ENCODE measurements around the gene CNTNAP2.

CNTNAP2 gene

GRCh38 chr7:148187471-148187870 lies 2070.9 kb downstream of the CNTNAP2 start:
- Histone ChIP-seq H3F3A (ENCODE audit: insufficient read depth) (no peaks in the 10 kb centered on the region), H3K9ac (ENCODE audit: low read length) (no peak overlapping the region), H2AFZ (ENCODE audit: low read depth, low read length, severe bottlenecking) (no peak overlapping the region), H3K27ac (ENCODE audit: low read depth, low read length) (no peak overlapping the region), H3K79me2 (ENCODE audit: insufficient read depth, low read length) (no peaks in the 10 kb centered on the region), H3K4me3 (ENCODE audit: insufficient read depth, low read length, poor library complexity, severe bottlenecking) (no peak overlapping the region), H3K36me3 (ENCODE audit: low read length) (no peaks in the 10 kb centered on the region), H4K20me1 (ENCODE audit: low read depth, low read length) (no peaks in the 10 kb centered on the region), H3K9me3 (ENCODE audit: insufficient read depth, low read length) (no peaks in the 10 kb centered on the region), H3K4me2 (ENCODE audit: low read depth, low read length, poor library complexity, severe bottlenecking) (no peak overlapping the region), H3K9me2 (replicated peaks; ENCODE audit: insufficient read depth, low read length) (no peaks in the 10 kb centered on the region), H3K27me3 (ENCODE audit: low read length) (no peaks in the 10 kb centered on the region)
- no peak for TF ChIP-seq CTCF (IDR thresholded peaks at IDR 0.05; ENCODE audit: insufficient read depth, low read length, poor library complexity, severe bottlenecking)
- TF ChIP-seq EZH2phosphoT487 (conservative IDR thresholded peaks at IDR 0.05; ENCODE audit: low read length), result no peak

- Histone ChIP-seq H4K20me1 (ENCODE audit: low read depth, low read length) (no peaks in the 10 kb centered on the region), H3K4me2 (ENCODE audit: low read depth, low read length, poor library complexity, severe bottlenecking) (no peak overlapping the region), H3K4me3 (ENCODE audit: insufficient read depth, low read length, poor library complexity, severe bottlenecking) (no peak overlapping the region), H3K9me2 (replicated peaks; ENCODE audit: insufficient read depth, low read length) (no peaks in the 10 kb centered on the region), H2AFZ (ENCODE audit: low read depth, low read length, severe bottlenecking) (no peak overlapping the region), H3K27me3 (ENCODE audit: low read length) (no peaks in the 10 kb centered on the region), H3K9ac (ENCODE audit: low read length) (no peak overlapping the region), H3K9me3 (ENCODE audit: insufficient read depth, low read length) (no peaks in the 10 kb centered on the region), H3K27ac (ENCODE audit: low read depth, low read length) (no peak overlapping the region), H3F3A (ENCODE audit: insufficient read depth) (no peaks in the 10 kb centered on the region), H3K79me2 (ENCODE audit: insufficient read depth, low read length) (no peaks in the 10 kb centered on the region), H3K36me3 (ENCODE audit: low read length) (no peaks in the 10 kb centered on the region)
- TF ChIP-seq EZH2phosphoT487 (conservative IDR thresholded peaks at IDR 0.05; ENCODE audit: low read length), result no peak
- no peak for TF ChIP-seq CTCF (IDR thresholded peaks at IDR 0.05; ENCODE audit: insufficient read depth, low read length, poor library complexity, severe bottlenecking)
These were observed 2074.9 kb downstream of the CNTNAP2 start for GRCh38 chr7:148191391-148192065.

- Histone ChIP-seq H3K27ac (ENCODE audit: low read depth, low read length) (no peak overlapping the region), H2AFZ (ENCODE audit: low read depth, low read length, severe bottlenecking) (no peak overlapping the region), H3K27me3 (ENCODE audit: low read length) (no peaks in the 10 kb centered on the region), H4K20me1 (ENCODE audit: low read depth, low read length) (no peaks in the 10 kb centered on the region), H3K9ac (ENCODE audit: low read length) (no peak overlapping the region), H3K9me2 (replicated peaks; ENCODE audit: insufficient read depth, low read length) (no peaks in the 10 kb centered on the region), H3K4me2 (ENCODE audit: low read depth, low read length, poor library complexity, severe bottlenecking) (no peak overlapping the region), H3K4me3 (ENCODE audit: insufficient read depth, low read length, poor library complexity, severe bottlenecking) (no peak overlapping the region), H3K9me3 (ENCODE audit: insufficient read depth, low read length) (no peaks in the 10 kb centered on the region), H3K36me3 (ENCODE audit: low read length) (no peaks in the 10 kb centered on the region), H3F3A (ENCODE audit: insufficient read depth) (no peaks in the 10 kb centered on the region), H3K79me2 (ENCODE audit: insufficient read depth, low read length) (no peaks in the 10 kb centered on the region)
- TF ChIP-seq CTCF (IDR thresholded peaks at IDR 0.05; ENCODE audit: insufficient read depth, low read length, poor library complexity, severe bottlenecking) (no peak), EZH2phosphoT487 (conservative IDR thresholded peaks at IDR 0.05; ENCODE audit: low read length) (no peak)
These were observed 2075.9 kb downstream of the CNTNAP2 start for GRCh38 chr7:148192491-148192890.
